Fibroblast of the aortic adventitia (primary cell): ENCODE results near the gene PRAC1. TPM values are rescaled to one million over a fixed set of nuclear protein-coding genes. Genes with fewer than 3 reads are reported as not detected.
"Not testable (repeated sequence)": the region's sequence is repeated elsewhere in the genome, so short reads cannot be mapped to it uniquely, and the experiment has no call there.

ENCODE experiments used
- DNase-seq: peaks from one replicate; pipeline ENCODE4 v3.0.0-alpha.2; 2010; ENCODE audit warnings: low read depth
- H3K4me3 ChIP-seq: 2 replicates; pipeline ENCODE4 v1.5.1; 2011; ENCODE audit warnings: low read depth, mild to moderate bottlenecking, control low read depth, low read length, moderate library complexity
- total RNA-seq: library from RNA; depleted of rRNA; stranded (reverse); fragments of >200 nt; gene quantifications from 2 replicates; pipeline ENCODE4 v1.2.3, GENCODE V29; 2012; ENCODE audit warnings: low replicate concordance
- TF ChIP-seq, protein P1 (sequence below): IDR thresholded peaks from 2 replicates; pipeline ENCODE4 v1.5.1; 2011; ENCODE audit warnings: mild to moderate bottlenecking, low read length, control low read depth, inconsistent platforms; ENCODE audit not compliant: insufficient read depth

The PRAC1 gene
- total RNA-seq, 1 donor: not detected

DNA sequence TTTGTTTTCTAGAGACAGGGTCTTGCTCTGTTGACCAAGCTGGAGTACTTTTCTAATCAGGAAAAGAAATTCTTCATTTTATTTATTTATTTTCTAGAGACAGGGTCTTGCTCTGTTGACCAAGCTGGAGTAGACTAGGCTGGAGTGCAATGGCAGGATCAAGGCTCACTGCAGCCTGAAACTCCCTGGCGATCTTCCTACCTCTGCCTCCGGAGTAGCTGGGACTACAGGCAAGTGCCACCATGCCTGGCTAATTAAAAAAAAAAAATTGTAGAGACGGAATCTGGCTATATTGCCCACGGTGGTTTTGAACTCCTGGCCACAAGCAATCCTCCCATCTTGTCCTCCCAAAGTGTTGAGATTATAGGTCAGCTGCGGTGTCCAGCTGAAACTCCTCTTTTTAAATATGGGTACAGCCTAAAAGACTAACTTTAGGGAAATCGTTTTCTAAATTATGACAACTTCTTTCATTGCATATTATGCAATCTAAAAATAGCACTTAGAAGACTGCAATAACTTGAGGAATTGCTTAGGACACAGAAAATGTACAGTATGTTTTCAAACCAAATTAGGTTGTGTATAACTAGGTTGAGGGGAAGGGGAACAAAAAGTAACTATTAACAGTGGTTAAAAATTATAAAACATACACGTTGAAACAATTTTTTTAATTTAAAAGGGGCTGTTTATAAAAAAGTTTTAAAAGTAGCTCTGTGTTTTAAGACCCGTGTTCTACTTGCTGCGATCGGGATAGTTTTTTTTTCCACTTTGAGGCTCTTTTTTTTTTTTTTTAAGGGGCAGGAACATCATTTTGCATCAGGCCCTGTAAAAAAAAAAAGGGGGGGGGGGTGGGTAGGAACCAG, 4.7 kb downstream of the PRAC1 start:
- TF ChIP-seq, protein P1, sequence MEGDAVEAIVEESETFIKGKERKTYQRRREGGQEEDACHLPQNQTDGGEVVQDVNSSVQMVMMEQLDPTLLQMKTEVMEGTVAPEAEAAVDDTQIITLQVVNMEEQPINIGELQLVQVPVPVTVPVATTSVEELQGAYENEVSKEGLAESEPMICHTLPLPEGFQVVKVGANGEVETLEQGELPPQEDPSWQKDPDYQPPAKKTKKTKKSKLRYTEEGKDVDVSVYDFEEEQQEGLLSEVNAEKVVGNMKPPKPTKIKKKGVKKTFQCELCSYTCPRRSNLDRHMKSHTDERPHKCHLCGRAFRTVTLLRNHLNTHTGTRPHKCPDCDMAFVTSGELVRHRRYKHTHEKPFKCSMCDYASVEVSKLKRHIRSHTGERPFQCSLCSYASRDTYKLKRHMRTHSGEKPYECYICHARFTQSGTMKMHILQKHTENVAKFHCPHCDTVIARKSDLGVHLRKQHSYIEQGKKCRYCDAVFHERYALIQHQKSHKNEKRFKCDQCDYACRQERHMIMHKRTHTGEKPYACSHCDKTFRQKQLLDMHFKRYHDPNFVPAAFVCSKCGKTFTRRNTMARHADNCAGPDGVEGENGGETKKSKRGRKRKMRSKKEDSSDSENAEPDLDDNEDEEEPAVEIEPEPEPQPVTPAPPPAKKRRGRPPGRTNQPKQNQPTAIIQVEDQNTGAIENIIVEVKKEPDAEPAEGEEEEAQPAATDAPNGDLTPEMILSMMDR: no peak
- H3K4me3 ChIP-seq: no peak overlapping the region
- DNase-seq: no peak

DNA sequence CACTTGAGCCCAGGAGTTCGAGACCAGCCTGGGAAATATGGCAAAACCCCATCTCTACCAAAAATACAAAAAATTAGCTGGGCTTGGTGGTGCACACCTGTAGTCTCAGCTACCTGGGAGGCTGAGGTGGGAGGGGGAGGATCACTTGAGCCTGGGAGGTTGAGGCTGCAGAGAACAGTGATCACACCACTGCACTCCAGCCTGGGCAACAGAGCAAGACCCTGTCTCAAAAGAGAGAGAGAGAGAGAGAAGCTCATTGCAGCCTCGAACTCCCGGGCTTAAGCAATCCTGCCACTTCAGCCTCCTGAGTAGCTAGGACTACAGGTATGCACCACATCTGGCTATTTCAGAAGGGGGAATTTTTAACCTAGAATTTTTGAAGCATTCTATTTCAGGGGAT, 5.8 kb downstream of the PRAC1 start:
- not testable (repeated sequence) for H3K4me3 ChIP-seq, DNase-seq

DNA sequence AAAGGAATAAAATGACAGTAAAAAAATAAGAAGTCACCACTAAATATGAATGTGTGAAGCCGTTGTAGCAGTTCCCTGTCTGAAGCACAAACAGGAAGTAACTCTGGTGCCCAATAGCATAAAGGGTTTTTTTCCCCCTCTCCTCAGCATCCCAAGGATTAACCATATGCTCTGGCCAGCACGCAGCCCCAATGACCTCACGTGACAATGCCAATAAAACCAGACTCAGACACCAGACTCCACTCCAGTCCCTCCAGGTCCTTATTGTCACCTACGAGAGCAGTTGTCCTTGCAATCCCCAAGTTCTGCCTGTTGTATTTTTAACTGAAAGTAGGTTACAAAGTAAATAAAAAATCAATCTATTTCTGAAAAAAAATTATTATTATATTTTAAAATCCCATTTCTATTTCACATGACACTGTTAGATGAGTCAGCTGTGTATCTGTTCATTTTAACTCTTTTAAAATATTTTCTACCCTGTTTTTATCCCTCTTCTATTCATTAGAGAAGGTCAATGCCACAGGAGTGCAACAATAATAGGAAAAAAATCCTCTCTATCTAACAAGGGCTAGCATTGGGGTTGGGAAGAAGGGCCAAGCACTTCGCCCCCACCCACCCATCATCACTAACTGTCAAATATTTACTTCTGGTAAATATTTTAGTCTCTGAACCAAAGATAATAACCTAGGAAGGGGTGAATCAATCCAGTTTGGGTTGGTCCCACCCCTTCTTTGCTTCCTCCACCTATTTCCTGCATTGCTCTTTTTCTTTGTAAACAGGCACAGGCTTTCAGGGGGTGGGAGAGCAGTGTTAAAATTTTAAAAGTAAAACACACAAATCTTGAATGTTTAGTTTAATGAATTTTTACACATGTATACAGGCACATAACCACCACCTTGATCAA, 6.6 kb downstream of the PRAC1 start:
- no peak for DNase-seq
- no peak overlapping the region for H3K4me3 ChIP-seq
- TF ChIP-seq, protein P1: no peak

DNA sequence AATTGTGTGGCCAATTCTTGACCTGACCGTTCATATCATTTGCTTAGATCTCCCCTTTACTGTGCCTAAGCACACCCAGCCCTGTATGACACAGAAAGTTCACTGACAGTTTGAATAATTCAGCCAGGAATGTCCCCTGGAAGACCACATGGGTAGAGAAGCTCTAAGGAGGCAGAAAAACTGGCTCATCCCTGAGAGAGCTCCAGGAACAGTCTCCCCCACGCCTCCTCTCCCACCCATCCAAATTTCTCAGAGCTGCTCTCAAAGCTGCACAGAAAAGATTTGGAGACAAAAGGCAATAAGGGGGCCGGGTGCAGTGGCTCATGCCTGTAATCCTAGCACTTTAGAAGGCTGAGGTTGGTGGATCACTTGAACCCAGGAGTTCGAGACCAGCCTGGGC, 11.2 kb downstream of the PRAC1 start:
- no peak for DNase-seq
- no peak overlapping the region for H3K4me3 ChIP-seq
- TF ChIP-seq, protein P1: no peak

DNA sequence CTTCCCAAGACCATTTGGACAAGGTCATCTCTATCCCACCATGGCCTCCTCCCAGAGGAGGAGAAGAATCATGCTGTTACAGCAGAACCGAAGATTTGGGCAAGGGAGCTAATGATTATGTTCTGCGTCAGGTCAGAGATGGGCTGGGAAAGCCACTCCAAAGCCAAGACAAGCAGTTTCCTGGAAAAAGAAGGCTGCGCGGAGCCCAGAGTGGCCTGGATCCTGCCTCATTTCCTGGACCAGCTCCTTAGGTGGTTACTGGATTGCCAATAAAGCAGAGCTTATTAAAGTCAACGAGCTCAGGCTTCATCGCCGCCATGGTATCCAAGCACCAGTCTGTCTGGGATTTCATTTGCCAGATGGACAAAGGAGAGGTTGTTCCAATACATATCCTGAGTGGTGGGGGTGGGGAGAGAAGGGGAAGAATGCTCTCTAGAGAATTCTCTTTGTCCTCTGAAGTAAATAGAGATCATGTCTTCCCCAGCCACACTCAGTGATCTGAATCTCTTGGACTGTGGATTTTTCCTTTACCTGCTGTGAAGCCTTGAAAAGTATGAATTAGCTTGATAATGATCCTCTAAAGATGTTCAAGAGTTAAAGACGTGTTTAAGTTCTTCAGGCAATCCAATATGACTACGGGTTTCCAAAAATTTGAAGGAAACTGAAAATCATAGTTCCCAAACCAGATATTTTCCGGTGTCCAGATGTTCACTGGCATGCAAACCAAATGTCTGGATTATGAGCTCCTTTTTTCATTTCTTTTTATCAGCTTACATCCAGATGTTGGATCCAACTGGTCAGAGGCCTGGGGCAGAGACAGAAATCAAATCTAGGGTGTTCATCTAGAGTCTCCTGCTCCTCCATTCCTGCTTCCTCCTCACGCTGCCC, 17.7 kb downstream of the PRAC1 start:
- no peak overlapping the region for H3K4me3 ChIP-seq
- no peak for DNase-seq
- TF ChIP-seq, protein P1: no peak

DNA sequence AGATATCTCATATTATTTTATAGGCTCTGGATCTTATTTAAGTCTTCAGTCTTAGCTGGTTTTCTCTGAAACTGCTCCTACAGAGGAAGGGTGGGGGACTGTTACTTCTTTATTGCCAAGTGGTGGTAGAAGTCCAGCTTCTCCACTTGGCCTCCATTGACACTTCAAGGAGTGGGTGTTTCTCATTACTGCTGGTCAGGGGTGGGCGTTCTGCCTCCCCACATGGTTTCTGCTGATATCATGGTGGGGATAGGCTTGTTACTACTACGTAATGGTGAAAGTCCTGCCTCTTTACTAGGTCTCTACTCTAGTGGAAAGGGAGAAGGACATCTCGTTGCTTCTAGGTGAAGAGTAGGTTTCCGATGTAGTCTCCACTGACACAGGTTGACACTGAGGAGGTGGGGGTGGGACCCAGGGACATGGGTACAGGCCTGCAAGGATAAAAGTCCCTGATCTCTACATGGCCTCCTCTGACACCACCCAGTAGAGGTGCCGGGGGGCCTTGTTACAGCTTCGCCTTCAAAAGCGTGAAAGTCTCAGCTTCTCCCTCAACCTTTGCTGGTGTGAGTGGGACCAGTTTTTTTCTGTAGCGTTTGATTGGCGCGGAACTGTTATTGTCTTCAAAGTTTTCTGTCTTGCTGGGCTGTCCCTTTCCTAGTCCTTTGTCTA, 20.3 kb downstream of the PRAC1 start:
- TF ChIP-seq, protein P1: no peak
- H3K4me3 ChIP-seq: no peak overlapping the region
- no peak for DNase-seq
